ENCODE results near the gene ANK2. TPM values are rescaled to one million over a fixed set of nuclear protein-coding genes. Genes with fewer than 3 reads are reported as not detected.
A peak's percentile ranks its signal among the peaks of the same experiment; 100 is the strongest.

The ANK2 gene
- total and polyA plus RNA-seq, 2 of the 13 experiments (the other 11 are each of a cell fraction or from before 2014, with no cell fraction given) = 2.7 to 15.1 TPM

DNA sequence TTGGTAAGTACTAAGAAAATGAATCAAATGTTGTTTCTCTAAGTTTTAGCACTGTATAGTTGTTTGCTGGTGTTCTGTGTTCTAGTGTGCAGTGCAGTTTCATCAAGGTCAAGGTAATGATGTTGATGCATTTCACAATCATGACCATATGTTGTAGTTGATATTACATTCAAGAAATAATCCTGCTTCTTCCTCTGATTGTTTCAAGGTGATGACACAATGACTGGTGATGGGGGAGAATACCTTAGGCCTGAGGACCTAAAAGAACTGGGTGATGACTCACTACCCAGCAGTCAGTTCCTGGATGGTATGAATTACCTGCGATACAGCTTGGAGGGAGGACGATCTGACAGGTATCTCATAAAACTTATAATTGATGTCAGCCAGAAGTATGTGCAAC, 261.6 kb downstream of the ANK2 start:
- Histone ChIP-seq H3K4me3 (replicated peaks in 1 of 3; ENCODE audit: insufficient read depth in 1 of 3, low read depth in 2 of 3, low read length in 3 of 3) (no peak overlapping the region), H3K9ac (ENCODE audit: insufficient read depth, low read depth, low read length) (no peak overlapping the region), H3K79me2 (ENCODE audit: insufficient read depth, low read length) (no peaks in the 10 kb centered on the region), H3K4me2 (ENCODE audit: low read depth, low read length) (no peak overlapping the region), H3K27ac (ENCODE audit: extremely low read length, insufficient read depth, low read length) (no peak overlapping the region), H3K9me3 (ENCODE audit: low read length) (no peaks in the 10 kb centered on the region), H3K36me3 (replicated peaks in 1 of 2; ENCODE audit: control insufficient read depth in 1 of 2, insufficient read depth in 2 of 2, low read length in 2 of 2) (no peaks in the 10 kb centered on the region), H2AFZ (ENCODE audit: low read length) (no peak overlapping the region), H3K27me3 (ENCODE audit: control insufficient read depth in 1 of 2, insufficient read depth in 2 of 2, low read length in 2 of 2) (no peaks in the 10 kb centered on the region; a peak in 1 of 5 replicates), H4K20me1 (ENCODE audit: insufficient read depth, low read length) (no peaks in the 10 kb centered on the region), H3K4me1 (ENCODE audit: insufficient read depth, low read length) (no peaks in the 10 kb centered on the region)
- intact Hi-C loops (cut with micrococcal nuclease; ENCODE audit: unreplicated experiment) = no loop called here
- ChIA-PET CTCF (ENCODE audit: low intra/inter-chr PET ratio, low total read pairs) (no interaction called here), POLR2A (no interaction called here)
- no TSS peak for BruUV-seq (replicated peaks)
- WGBS (ENCODE audit: low lambda C conversion rate) = 96% methylated on average over 2 of the region's 2 CpGs
- DNase-seq (ENCODE audit: low spot score) (no peak), FAIRE-seq (no peak), ATAC-seq (no peak)
- in situ Hi-C loops (cut with HindIII; ENCODE audit: extremely low pct_ligation_motif_present, low pct_unique_long_range_greater_than_20kb) = no loop called here
- no peak for TF ChIP-seq ZNF569 (CRISPR knock-in tag; IDR thresholded peaks at IDR 0.05; ENCODE audit: borderline replicate concordance)
- peak; percentile 57; the same call in 1 of the 2 replicates for TF ChIP-seq CEBPB (IDR thresholded peaks at IDR 0.05; ENCODE audit: borderline replicate concordance, low read depth, low read length)
- TF ChIP-seq CREB1 (IDR thresholded peaks at IDR 0.05) = peak; percentile 47; the same call in 1 of the 2 replicates
- no peak for TF ChIP-seq CREB1 (CRISPR knock-in tag; IDR thresholded peaks at IDR 0.05)
- TF ChIP-seq ZBTB40 (IDR thresholded peaks at IDR 0.05) = no peak
- TF ChIP-seq ZBTB40 (CRISPR knock-in tag; IDR thresholded peaks at IDR 0.05) = no peak
- TF ChIP-seq STAT5B (CRISPR knock-in tag; IDR thresholded peaks at IDR 0.05) = no peak
- TF ChIP-seq ZNF570 (CRISPR knock-in tag; IDR thresholded peaks at IDR 0.05; ENCODE audit: borderline replicate concordance) = no peak
- TF ChIP-seq ZNF724P (CRISPR knock-in tag; IDR thresholded peaks at IDR 0.05; ENCODE audit: borderline replicate concordance) = no peak
- TF ChIP-seq, protein P1, sequence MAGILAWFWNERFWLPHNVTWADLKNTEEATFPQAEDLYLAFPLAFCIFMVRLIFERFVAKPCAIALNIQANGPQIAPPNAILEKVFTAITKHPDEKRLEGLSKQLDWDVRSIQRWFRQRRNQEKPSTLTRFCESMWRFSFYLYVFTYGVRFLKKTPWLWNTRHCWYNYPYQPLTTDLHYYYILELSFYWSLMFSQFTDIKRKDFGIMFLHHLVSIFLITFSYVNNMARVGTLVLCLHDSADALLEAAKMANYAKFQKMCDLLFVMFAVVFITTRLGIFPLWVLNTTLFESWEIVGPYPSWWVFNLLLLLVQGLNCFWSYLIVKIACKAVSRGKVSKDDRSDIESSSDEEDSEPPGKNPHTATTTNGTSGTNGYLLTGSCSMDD (CRISPR knock-in tag; IDR thresholded peaks at IDR 0.05) = no peak
- no peak for TF ChIP-seq SNAPC2 (CRISPR knock-in tag; IDR thresholded peaks at IDR 0.05)
- no peak for TF ChIP-seq MEIS2 (CRISPR knock-in tag; IDR thresholded peaks at IDR 0.05)
- no peak for TF ChIP-seq MZF1 (CRISPR knock-in tag; IDR thresholded peaks at IDR 0.05; ENCODE audit: borderline replicate concordance)
- no peak for TF ChIP-seq ZNF773 (CRISPR knock-in tag; IDR thresholded peaks at IDR 0.05; ENCODE audit: borderline replicate concordance)
